ENCODE measurements around the gene PCCB.
"Not testable (repeated sequence)": the region's sequence is repeated elsewhere in the genome, so short reads cannot be mapped to it uniquely, and the experiment has no call there.

The PCCB gene

DNA sequence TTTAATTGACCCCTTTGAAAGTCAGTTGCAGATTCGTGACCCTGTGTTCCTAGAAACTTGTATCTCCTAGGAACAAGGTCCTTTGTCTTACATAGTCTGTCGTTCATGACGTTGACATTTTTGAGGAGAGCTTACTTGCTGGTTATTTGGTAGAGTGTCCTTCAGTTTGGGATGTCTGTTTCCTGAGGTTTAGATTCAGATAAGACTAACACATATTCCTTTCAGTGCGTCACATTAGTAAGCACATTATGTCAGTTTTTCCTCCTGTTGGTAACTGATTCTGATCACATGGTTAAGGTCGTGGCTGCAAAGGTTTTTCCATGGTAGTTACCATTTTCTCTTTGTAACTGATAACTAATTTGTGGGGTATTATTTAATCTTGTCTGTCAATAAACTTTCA is 80.8 kb downstream of the PCCB start:
- no peak for DNase-seq

DNA sequence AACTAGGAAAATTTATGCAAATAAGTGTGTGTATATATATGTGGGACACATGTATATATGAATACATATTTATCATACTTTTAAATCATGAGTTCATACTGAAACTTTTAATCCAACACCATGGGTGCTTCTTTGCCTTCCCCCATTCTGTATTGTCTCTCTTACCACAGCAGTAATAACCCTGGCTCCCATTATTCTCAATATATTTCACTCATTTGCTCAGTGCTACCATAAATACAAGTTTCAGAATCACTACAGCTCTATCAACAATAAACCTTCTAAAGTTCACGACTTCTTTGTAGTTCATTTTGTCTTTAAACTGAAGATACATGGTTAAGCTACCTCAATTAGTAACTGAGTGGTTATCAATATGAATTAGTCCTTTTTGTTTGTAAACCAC is 82.2 kb downstream of the PCCB start:
- no peak for DNase-seq

DNA sequence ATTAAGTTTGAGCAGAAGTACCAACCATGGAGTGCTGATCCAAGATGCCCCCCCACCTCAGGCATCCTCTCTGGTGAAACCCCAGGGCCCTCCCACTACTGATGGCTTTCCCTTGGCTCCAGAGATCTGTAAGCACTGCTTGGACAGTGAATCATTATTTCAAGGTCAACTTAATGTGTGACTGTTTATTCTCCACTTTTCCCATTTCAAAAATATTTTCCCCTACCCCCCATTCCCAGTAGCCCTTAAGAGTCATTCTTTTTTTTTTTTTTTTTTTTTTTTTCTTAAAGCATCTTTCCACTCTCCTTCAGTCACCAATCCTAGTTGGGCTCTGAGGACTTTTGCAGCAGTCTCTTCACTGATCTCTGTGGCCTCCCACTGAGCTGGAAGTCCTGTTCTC is 82.6 kb downstream of the PCCB start:
- DNase-seq = no peak

DNA sequence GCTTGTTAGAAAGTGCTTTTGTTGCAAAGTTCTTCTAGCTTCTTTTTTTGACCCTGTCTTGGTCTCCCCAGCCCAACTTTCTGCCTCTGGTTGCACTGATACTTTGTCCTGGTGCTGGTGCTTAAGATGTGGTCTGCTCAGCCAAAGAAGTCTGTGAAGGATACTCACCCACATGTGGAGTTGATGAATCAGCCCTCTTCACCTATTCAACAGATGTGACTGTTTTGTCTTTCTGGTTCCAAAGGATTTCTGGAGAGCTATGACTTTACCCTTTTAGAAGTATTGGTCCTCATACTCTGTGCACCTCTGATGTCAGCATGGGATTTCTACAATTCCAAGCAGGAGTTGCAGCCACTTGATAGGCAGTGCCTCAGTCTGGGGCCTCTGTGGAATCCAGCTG is 84.1 kb downstream of the PCCB start:
- DNase-seq = no peak

DNA sequence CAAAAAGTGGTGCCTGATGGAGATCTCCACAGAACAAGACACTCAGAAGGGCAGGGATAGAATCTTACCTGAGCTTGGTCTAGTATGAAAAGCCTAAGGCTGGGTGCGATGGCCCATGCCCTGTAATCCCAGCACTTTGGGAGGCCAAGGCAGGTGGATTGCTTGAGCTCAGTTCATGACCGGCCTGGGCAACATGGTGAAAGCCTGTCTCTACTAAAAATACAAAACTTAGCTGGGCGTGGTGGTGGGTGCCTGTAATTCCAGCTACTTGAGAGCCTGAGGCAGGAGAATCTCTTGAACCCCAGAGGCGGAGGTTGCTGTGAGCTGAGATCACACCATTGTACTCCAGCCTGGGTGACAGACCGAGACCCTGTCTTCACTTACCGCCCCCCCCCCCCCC is 84.6 kb downstream of the PCCB start:
- DNase-seq = not testable (repeated sequence)

DNA sequence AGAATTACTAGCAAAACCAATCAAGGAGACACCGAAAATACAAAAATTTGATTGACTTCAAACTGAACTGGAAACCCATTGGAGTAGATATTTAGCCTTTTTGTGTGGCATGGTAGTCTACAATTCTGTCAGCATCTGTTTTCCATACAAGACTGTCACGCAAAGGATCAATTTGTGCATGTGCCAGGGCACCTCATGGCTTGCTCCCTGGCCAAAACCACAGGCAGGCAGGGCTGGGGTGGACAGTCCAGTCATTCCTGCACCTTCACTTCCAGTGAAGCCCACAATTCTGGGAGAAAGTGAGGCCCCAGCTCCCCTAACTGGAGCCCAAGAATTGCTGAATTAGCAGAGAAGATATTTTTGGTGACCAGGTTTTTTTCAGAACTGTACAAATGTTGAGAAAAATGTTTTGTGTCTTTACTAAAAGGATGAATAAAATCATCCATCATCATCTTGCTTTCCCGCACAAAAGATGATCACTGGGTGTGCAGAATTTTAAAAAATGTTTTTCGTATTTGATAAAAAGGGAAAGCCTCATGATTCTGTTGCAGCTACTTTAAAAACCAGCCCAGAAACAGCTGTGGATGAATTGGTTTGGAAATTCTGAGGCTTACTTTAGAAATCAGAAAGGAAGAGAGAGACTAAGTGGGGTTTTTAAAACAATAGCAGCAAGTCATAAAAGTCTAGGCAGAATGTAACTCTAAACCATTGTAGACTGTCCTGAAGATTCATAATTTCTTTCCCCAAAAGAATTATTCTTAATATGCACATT is 86.4 kb downstream of the PCCB start:
- no peak for DNase-seq

DNA sequence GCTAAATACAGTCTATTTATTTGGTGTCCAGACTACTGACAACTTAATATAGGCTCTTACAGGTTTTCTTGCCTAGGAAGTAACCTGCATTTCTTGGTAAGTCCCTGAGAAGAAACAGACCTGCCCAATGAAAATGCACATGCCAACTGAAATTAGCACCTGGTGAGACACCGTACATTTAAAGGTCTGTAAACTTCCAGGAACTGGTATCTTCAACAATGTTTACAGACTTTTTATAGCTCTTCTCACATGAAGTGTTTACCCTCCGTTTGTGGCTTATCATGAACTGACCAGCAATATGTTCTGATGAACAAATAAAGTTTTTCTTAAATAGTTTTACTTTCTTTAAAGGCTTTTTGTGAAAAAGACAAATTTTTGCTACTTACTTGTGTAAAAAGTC is 93.3 kb downstream of the PCCB start:
- DNase-seq = no peak

DNA sequence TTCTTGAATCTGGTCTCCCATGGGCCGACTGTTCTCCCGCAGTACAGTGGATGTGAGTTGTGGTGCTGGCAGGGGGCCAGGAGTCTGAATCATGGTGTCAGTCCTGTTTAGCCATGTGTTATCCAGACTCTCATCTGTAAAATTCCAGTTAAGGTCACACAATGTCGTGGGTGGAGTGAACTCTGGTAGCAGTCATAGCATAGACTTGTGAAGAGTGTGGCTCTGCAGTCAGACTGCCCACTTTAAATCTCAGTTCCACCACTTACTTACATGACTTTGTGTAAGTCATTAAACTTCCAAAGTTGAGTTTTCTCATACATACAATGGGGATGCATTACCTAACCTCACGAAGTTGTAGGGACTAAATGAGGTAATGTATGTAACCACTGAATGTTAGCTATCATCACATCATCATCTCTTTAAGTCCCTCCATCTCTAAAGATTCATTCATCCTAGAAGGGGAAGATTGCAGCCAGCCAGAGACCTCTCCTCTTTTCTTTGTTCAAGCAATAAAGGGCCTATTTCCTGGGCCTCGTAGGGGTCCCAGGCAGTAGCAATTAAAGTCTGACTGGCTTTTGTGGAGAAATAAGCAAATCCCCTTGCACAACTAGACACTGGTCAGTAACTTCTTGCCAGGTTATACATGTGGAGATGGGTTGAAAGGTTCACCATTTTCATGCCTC is 93.9 kb downstream of the PCCB start:
- no peak for DNase-seq

DNA sequence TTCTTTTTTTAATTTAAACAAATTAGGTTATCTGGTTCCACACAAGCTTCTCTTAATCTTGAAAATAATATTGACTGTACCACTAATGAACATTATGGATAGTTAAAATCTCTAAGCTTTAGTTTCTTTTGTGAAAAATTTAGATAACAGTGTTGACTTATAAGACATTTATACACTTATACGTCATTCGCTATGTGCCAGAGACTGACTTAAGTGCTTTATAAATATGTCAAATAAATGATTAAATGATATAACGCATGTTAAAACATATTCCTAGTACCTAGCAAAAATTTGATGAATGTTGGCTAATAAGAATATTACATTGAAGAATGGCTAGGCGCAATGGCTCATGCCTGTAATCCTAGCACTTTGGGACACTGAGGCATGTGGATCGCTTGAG is 96.3 kb downstream of the PCCB start:
- DNase-seq = no peak

DNA sequence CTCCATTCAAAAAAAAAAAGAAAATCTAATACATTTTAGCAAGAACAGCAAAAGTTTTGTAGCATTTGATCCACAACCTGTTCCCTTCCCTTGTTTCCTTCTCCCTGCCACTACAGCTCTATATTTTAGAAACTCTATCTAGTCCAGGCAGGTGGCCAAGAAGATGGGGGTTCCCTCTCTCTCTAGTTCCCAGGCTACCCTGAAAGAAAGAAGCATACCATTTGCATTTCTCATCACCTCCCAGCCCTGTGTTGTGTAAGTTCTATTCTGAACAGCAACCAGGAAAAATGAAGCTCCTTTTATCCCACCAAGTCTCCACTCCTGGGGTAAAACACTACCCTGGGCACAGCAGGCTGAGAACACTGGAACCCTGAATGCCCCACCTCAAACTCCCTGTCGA is 100.0 kb downstream of the PCCB start:
- DNase-seq = no peak

DNA sequence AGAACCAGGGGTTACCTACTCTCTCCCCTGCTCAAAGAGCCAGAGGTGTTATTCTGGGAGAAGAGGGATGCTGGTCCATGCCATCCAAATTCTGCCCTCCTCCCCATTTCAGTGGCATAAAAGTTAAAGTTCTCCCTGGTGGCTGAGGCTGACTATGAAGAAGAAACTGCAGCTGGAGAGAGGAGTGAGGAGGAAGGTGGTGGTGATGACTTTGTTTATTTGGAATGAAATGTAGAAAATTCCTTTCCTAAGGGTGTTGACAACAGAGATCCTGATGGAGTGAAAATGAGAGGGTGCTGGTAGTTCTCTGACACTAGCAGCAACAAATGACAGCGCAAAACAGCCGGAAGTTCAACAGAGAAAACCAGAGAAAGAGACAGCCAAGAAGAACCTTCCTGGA is 100.4 kb downstream of the PCCB start:
- DNase-seq = no peak

DNA sequence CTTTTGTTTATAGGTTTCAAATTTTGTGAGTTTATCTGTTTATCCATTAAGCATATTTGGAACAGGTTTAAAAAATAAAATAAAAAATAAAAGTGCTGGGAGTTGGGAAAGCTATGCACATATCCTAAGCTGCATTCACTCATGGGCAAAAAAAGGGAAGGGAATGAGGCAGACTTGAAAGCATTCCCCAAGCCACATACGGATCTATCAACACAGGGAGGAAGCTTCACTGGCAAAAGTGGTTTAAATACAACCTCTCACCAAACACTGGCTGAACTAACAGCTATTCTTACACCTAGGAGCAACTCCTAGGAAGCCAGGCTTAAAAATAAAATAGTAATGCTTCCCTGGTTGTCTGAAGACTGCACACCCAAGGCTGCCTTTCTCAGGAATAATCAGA is 101.2 kb downstream of the PCCB start:
- DNase-seq = no peak

DNA sequence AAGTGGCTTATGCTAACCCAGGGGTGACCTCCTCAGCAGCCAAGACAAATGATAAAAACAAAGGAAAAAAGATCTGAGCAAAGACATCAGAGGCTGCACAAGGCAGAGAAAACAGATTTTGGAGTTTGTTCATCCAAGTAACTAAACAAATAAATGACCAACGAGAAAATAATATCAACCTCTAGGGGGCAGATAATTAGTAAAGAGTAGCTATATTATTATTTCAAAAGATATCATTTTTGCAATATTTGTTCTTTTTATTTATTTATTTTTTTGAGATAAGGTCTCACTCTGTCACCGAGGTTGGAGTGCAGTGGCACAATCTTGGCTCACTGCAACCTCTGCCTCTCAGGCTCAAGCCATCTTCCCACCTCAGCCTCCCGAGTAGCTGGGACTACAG is 101.8 kb downstream of the PCCB start:
- no peak for DNase-seq

DNA sequence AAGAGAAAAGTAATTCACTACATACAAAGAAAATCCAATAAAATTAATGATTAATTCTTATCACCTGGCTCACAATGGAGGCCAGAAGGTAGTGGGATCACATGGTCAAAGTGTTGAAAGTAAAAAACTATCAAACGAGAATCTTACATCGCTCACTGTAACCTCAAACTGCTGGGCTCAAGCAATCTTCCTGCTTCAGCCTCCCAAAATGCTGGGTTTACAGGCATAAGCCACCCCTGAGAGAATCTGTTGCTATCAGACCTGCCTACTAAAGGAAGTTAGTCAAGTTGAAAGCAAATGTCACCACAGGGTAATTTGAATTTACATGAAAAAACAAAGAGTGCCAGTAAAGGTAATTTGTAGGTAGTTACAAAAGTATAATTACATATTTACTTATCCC is 103.3 kb downstream of the PCCB start:
- no peak for DNase-seq

DNA sequence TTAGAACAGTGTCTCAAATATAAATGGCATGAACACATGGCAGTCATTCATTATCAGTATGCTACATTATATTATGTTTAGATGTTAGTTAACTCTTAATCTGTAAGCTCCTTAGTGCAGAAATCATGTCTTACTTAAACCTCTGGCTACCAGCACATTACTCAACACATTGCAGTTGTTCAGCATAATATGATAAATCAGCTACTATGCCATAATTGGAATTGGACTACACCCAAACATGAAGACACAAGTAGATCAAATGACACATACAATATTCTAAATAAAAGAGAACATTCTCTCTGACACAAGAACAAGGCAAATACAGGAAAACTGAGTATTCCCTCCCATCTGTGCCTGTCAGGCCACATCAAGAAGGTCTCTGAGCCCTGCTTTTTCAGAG is 116.1 kb downstream of the PCCB start:
- no peak for DNase-seq

DNA sequence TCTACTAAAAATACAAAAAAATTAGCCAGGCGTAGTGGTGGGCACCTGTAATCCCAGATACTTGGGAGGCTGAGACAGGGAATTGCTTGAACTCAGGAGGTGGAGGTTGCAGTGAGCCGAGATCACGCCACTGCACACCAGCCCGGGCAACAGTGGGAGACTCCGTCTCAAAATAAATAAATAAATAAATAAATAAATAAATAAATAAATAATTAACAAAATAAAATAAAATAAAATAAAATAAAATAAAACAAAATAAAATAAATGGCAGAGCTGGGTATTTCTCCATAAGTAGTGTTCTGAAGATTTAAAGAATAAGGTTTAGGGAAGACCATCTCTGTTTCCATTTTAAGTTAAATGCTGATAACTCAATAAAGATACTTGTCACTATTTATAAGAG is 125.7 kb downstream of the PCCB start:
- DNase-seq = not testable (repeated sequence)

DNA sequence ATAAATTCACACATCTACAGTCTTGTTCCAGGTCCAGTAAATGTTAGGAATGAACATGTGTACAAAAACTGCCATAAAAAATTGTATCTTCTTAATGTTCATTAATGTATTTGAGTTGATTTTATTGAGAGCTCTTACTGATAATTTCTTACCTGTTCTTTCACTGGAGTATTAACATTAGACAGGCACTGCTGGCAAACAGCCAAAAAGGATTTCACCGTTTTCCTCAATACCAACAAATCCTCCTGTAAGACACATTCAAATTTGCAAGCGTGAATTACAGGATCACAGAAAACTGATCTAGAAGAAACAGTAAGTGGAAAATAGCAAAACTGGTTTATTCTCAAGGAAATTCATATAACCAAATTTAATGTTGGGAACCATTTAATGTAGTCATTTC is 127.4 kb downstream of the PCCB start:
- no peak for DNase-seq

DNA sequence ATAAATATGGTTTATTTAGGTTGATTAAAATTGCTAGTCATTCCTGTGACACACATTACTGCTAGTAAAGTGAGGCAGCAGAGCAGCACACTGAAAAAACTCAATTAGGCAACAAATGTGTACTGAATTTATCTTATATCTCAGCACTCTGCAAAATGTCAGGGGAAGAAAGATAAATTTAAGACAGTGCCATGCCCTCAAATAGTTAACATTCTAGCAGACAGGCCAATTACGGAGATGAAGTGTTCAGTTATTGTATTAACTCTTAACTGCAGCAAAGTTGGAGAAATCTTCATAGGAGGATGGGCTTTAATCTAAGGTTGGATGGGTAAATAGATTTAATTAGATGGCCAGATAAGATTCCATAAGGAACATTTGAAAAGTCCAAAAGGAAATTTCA is 127.9 kb downstream of the PCCB start:
- no peak for DNase-seq
